Measurements from ENCODE around the gene STAT5B.
A peak's percentile ranks its signal among the peaks of the same experiment; 100 is the strongest.
"Not testable (repeated sequence)": the region's sequence is repeated elsewhere in the genome, so short reads cannot be mapped to it uniquely, and the experiment has no call there.

STAT5B gene

GRCh38 chr17:42246515-42246914 lies 29.7 kb downstream of the STAT5B start:
- Histone ChIP-seq H3K27ac (peak overlapping the region; percentile 88), H3K9me3 (ENCODE audit: control insufficient read depth, low read length) (no peaks in the 10 kb centered on the region), H3K36me3 (ENCODE audit: control insufficient read depth, insufficient read depth, low read length) (no peaks in the 10 kb centered on the region), H2AFZ (peak overlapping the region; percentile 39), H3K4me3 (ENCODE audit: low read depth, low read length) (no peak overlapping the region), H3K4me1 (peaks cover 8% of the 10 kb centered on the region), H3K27me3 (ENCODE audit: control insufficient read depth, insufficient read depth, low read length) (no peaks in the 10 kb centered on the region), H3K79me2 (peaks cover 26% of the 10 kb centered on the region), H3K4me2 (ENCODE audit: low read length) (peak overlapping the region; percentile 10), H3K9ac (no peak overlapping the region)
- TF ChIP-seq, protein P1, sequence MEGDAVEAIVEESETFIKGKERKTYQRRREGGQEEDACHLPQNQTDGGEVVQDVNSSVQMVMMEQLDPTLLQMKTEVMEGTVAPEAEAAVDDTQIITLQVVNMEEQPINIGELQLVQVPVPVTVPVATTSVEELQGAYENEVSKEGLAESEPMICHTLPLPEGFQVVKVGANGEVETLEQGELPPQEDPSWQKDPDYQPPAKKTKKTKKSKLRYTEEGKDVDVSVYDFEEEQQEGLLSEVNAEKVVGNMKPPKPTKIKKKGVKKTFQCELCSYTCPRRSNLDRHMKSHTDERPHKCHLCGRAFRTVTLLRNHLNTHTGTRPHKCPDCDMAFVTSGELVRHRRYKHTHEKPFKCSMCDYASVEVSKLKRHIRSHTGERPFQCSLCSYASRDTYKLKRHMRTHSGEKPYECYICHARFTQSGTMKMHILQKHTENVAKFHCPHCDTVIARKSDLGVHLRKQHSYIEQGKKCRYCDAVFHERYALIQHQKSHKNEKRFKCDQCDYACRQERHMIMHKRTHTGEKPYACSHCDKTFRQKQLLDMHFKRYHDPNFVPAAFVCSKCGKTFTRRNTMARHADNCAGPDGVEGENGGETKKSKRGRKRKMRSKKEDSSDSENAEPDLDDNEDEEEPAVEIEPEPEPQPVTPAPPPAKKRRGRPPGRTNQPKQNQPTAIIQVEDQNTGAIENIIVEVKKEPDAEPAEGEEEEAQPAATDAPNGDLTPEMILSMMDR (IDR thresholded peaks at IDR 0.05), result no peak

DNA sequence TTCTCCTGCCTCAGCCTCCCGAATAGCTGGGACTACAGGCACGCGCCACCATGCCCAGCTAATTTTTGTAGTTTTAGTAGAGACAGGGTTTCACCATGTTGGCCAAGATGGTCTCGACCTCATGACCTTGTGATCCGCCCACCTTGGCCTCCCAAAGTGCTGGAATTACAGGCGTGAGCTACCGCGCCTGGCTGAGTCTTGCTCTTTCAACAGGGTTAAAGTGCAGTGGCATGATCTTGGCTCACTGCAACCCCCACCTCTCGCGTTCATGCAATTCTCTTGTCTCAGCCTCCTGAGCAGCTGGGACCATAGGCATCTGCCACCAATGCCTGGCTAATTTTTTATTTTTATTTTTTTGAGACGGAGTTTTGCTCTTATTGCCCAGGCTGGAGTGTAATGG lies 31.0 kb downstream of the STAT5B start:
- not testable (repeated sequence) for H3K27ac ChIP-seq; H3K9ac ChIP-seq; H3K9me3 ChIP-seq (ENCODE audit: control insufficient read depth, low read length); H2AFZ ChIP-seq; H3K4me1 ChIP-seq; H3K4me3 ChIP-seq (ENCODE audit: low read depth, low read length); H3K27me3 ChIP-seq (ENCODE audit: control insufficient read depth, insufficient read depth, low read length); H3K36me3 ChIP-seq (ENCODE audit: control insufficient read depth, insufficient read depth, low read length); H3K4me2 ChIP-seq (ENCODE audit: low read length)
- peaks cover 34% of the 10 kb centered on the region for H3K79me2 ChIP-seq

- H3K79me2 ChIP-seq, result peaks cover 37% of the 10 kb centered on the region
Measured at GRCh38 chr17:42244116-42244515, 32.1 kb downstream of the STAT5B start.

DNA sequence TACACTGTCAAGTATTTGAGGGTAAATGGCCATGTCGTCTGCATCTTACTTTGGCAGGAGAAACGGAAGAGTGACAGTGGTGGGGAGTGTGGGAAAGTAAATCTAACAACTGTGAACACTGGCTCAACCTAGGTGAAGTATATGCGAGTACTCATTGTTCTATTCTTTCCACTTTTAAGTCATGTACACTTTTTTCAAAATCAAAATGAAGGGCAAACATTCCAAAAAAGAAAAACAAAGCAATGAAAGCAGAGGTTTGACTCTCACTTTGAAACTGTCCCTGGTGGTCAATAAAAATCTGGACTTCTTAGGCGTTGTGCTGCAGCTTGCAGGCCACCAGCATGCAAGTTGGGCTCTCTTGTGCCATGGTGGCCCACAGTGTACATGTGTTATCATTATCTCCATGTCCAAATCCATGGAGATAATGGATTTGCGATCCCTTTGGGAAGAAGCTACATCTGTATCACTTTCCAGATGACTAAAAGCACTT lies 32.7 kb downstream of the STAT5B start:
- H3K4me1 ChIP-seq, result peaks cover 8% of the 10 kb centered on the region
- H2AFZ ChIP-seq, result no peak overlapping the region
- H3K79me2 ChIP-seq, result peaks cover 41% of the 10 kb centered on the region
- no peak overlapping the region for H3K4me3 ChIP-seq (ENCODE audit: low read depth, low read length)
- TF ChIP-seq, protein P1 (IDR thresholded peaks at IDR 0.05), result no peak
- no peak overlapping the region for H3K9ac ChIP-seq
- no peaks in the 10 kb centered on the region for H3K36me3 ChIP-seq (ENCODE audit: control insufficient read depth, insufficient read depth, low read length)
- no peaks in the 10 kb centered on the region for H3K27me3 ChIP-seq (ENCODE audit: control insufficient read depth, insufficient read depth, low read length)
- H3K27ac ChIP-seq, result no peak overlapping the region
- H3K4me2 ChIP-seq (ENCODE audit: low read length), result no peak overlapping the region
- H3K9me3 ChIP-seq (ENCODE audit: control insufficient read depth, low read length), result no peaks in the 10 kb centered on the region

More at GRCh38 chr17:42244116-42244515, 32.1 kb downstream of the STAT5B start:
- not testable (repeated sequence) for H2AFZ ChIP-seq; H3K4me2 ChIP-seq (ENCODE audit: low read length); H3K4me1 ChIP-seq; H3K4me3 ChIP-seq (ENCODE audit: low read depth, low read length); H3K36me3 ChIP-seq (ENCODE audit: control insufficient read depth, insufficient read depth, low read length); H3K9me3 ChIP-seq (ENCODE audit: control insufficient read depth, low read length); H3K27me3 ChIP-seq (ENCODE audit: control insufficient read depth, insufficient read depth, low read length); H3K27ac ChIP-seq; H3K9ac ChIP-seq

GRCh38 chr17:42241871-42242270 lies 34.3 kb downstream of the STAT5B start:
- Histone ChIP-seq H3K27me3 (ENCODE audit: control insufficient read depth, insufficient read depth, low read length) (no peaks in the 10 kb centered on the region), H3K4me3 (ENCODE audit: low read depth, low read length) (no peak overlapping the region), H3K36me3 (ENCODE audit: control insufficient read depth, insufficient read depth, low read length) (no peaks in the 10 kb centered on the region), H3K9ac (no peak overlapping the region), H3K79me2 (peaks cover 54% of the 10 kb centered on the region), H2AFZ (no peak overlapping the region), H3K4me1 (no peaks in the 10 kb centered on the region), H3K9me3 (ENCODE audit: control insufficient read depth, low read length) (no peaks in the 10 kb centered on the region), H3K27ac (no peak overlapping the region), H3K4me2 (ENCODE audit: low read length) (no peak overlapping the region)
- TF ChIP-seq, protein P1 (IDR thresholded peaks at IDR 0.05), result no peak

DNA sequence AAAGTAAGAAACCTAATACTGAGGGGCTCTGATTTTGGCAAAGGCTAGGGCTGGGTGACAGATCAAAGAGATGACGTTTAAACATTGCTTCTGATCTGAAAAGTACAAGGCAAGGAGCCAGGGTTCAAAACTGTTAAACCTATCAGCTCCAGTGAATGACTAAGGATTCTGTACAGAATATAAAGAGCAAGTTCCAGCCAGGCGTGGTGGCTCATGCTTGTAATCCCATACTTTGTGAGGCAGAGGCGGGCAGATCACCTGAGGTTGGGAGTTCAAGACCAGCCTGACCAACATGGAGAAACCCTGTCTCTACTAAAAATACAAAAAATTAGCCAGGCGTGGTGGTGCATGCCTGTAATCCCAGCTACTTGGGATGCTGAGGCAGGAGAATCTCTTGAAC lies 35.3 kb downstream of the STAT5B start:
- not testable (repeated sequence) for H3K4me1 ChIP-seq; H2AFZ ChIP-seq; H3K36me3 ChIP-seq (ENCODE audit: control insufficient read depth, insufficient read depth, low read length); H3K27me3 ChIP-seq (ENCODE audit: control insufficient read depth, insufficient read depth, low read length); H3K4me2 ChIP-seq (ENCODE audit: low read length); H3K27ac ChIP-seq; H3K9ac ChIP-seq; H3K4me3 ChIP-seq (ENCODE audit: low read depth, low read length); H3K9me3 ChIP-seq (ENCODE audit: control insufficient read depth, low read length)
- peaks cover 57% of the 10 kb centered on the region for H3K79me2 ChIP-seq
